ENCODE measurements around the gene CORO2B.

Gene CORO2B

GRCh38 chr15:68706931-68707330, 128.1 kb downstream of the CORO2B start:
- DNase-seq: no peak

GRCh38 chr15:68707386-68707785, 128.6 kb downstream of the CORO2B start:
- DNase-seq: no peak

GRCh38 chr15:68709876-68710275, 131.1 kb downstream of the CORO2B start:
- no peak for DNase-seq

- DNase-seq: no peak
Observed at GRCh38 chr15:68710536-68710935, 131.7 kb downstream of the CORO2B start.

- no peak for DNase-seq
Observed at GRCh38 chr15:68711406-68711805, 132.6 kb downstream of the CORO2B start.

- no peak for DNase-seq
Observed at GRCh38 chr15:68712886-68713285, 134.1 kb downstream of the CORO2B start.

GRCh38 chr15:68713874-68714273, 135.1 kb downstream of the CORO2B start:
- no peak for DNase-seq

- no peak for DNase-seq
Observed at GRCh38 chr15:68715111-68715510, 136.3 kb downstream of the CORO2B start.

- DNase-seq: no peak
Observed at GRCh38 chr15:68717951-68718350, 139.2 kb downstream of the CORO2B start.

GRCh38 chr15:68718468-68718867, 139.7 kb downstream of the CORO2B start:
- DNase-seq: no peak

GRCh38 chr15:68719051-68719450, 140.3 kb downstream of the CORO2B start:
- DNase-seq: no peak

- DNase-seq: no peak
Observed at GRCh38 chr15:68719672-68720071, 140.9 kb downstream of the CORO2B start.

GRCh38 chr15:68721886-68722285, 143.1 kb downstream of the CORO2B start:
- no peak for DNase-seq

GRCh38 chr15:68725736-68726135, 146.9 kb downstream of the CORO2B start:
- no peak for DNase-seq

GRCh38 chr15:68726246-68726645, 147.5 kb downstream of the CORO2B start:
- DNase-seq: no peak

- no peak for DNase-seq
Observed at GRCh38 chr15:68729789-68730411, 151.1 kb downstream of the CORO2B start.

- DNase-seq: no peak
Observed at GRCh38 chr15:68730471-68730919, 151.7 kb downstream of the CORO2B start.

- DNase-seq: no peak
Observed at GRCh38 chr15:68730976-68731897, 152.4 kb downstream of the CORO2B start.

GRCh38 chr15:68732451-68732850, 153.7 kb downstream of the CORO2B start:
- no peak for DNase-seq

GRCh38 chr15:68733666-68734065, 154.9 kb downstream of the CORO2B start:
- no peak for DNase-seq

- no peak for DNase-seq
Observed at GRCh38 chr15:68734352-68734751, 155.6 kb downstream of the CORO2B start.

- DNase-seq: no peak
Observed at GRCh38 chr15:68734881-68735280, 156.1 kb downstream of the CORO2B start.

- DNase-seq: no peak
Observed at GRCh38 chr15:68735610-68736009, 156.8 kb downstream of the CORO2B start.
